ENCODE measurements around the gene LMO1.

Gene LMO1

GRCh38 chr11:8225589-8226036 lies 38.1 kb downstream of the LMO1 start:
- DNase-seq = peak; percentile 41 to 77

- no peak for DNase-seq
Measured at GRCh38 chr11:8224711-8225110, 39.0 kb downstream of the LMO1 start.

- no peak for DNase-seq
Measured at GRCh38 chr11:8224161-8224591, 39.5 kb downstream of the LMO1 start.

GRCh38 chr11:8223513-8223900 lies 40.2 kb downstream of the LMO1 start:
- DNase-seq = no peak

GRCh38 chr11:8222820-8223512 lies 40.7 kb downstream of the LMO1 start:
- no peak for DNase-seq

GRCh38 chr11:8221917-8222495 lies 41.7 kb downstream of the LMO1 start:
- no peak for DNase-seq

GRCh38 chr11:8221046-8221723 lies 42.5 kb downstream of the LMO1 start:
- no peak for DNase-seq

GRCh38 chr11:8220261-8221045 lies 43.2 kb downstream of the LMO1 start:
- no peak for DNase-seq

- peak; percentile 18 to 29 for DNase-seq
Measured at GRCh38 chr11:8219257-8220021, 44.2 kb downstream of the LMO1 start.

- no peak for DNase-seq
Measured at GRCh38 chr11:8218840-8219239, 44.8 kb downstream of the LMO1 start.

GRCh38 chr11:8218409-8218808 lies 45.3 kb downstream of the LMO1 start:
- DNase-seq = no peak

GRCh38 chr11:8217926-8218325 lies 45.8 kb downstream of the LMO1 start:
- DNase-seq = no peak

GRCh38 chr11:8217136-8217535 lies 46.5 kb downstream of the LMO1 start:
- no peak for DNase-seq

GRCh38 chr11:8213376-8213775 lies 50.3 kb downstream of the LMO1 start:
- no peak for DNase-seq

- no peak for DNase-seq
Measured at GRCh38 chr11:8209208-8209807, 54.4 kb downstream of the LMO1 start.

- DNase-seq = no peak
Measured at GRCh38 chr11:8207080-8208000, 56.3 kb downstream of the LMO1 start.

- no peak for DNase-seq
Measured at GRCh38 chr11:8206251-8207079, 57.2 kb downstream of the LMO1 start.

GRCh38 chr11:8205566-8205965 lies 58.1 kb downstream of the LMO1 start:
- DNase-seq = no peak

- no peak for DNase-seq
Measured at GRCh38 chr11:8204596-8204995, 59.1 kb downstream of the LMO1 start.

GRCh38 chr11:8204025-8204424 lies 59.7 kb downstream of the LMO1 start:
- no peak for DNase-seq
